Liver (tissue), 3 donors: ENCODE measurements around the gene HLA-DPB1.

ENCODE experiments used
- EGR1 ChIP-seq, 2 donors: IDR thresholded peaks; 2 replicates each; pipeline ENCODE4 v1.6.1; 2016 to 2018; ENCODE audit warnings: antibody characterized with exemption in 2 of 2, low read depth in 2 of 2
- GABPA ChIP-seq, 2 donors: IDR thresholded peaks in 1 of 2; conservative IDR thresholded peaks in 1 of 2; 2 replicates each; pipeline ENCODE4 v1.6.1; 2016; ENCODE audit warnings: antibody characterized with exemption in 2 of 2, mild to moderate bottlenecking in 1 of 2, moderate library complexity in 1 of 2
- JUND ChIP-seq, 2 donors: IDR thresholded peaks; 2 replicates each; pipeline ENCODE4 v1.6.1; 2016; ENCODE audit warnings: antibody characterized with exemption in 2 of 2
- RAD21 ChIP-seq, 2 donors: IDR thresholded peaks; 2 replicates each; pipeline ENCODE4 v1.6.1; 2016; ENCODE audit warnings: antibody characterized with exemption in 2 of 2, mild to moderate bottlenecking in 2 of 2
- TAF1 ChIP-seq: conservative IDR thresholded peaks from 2 replicates; pipeline ENCODE4 v1.6.1; 2016; ENCODE audit warnings: antibody characterized with exemption, mild to moderate bottlenecking
- TF ChIP-seq, protein P1 (sequence below): fragments of 150-350 bp; IDR thresholded peaks from 2 replicates; pipeline ENCODE4 v1.5.1; 2017; ENCODE audit warnings: improper control_type of control experiment, low read depth, low read length; ENCODE audit not compliant: missing input control
- TF ChIP-seq, protein P2 (sequence below): IDR thresholded peaks from 2 replicates; pipeline ENCODE4 v1.6.1; 2016; ENCODE audit warnings: antibody characterized with exemption, mild to moderate bottlenecking
- TF ChIP-seq, protein P3 (sequence below): IDR thresholded peaks from 2 replicates; pipeline ENCODE4 v1.6.1; 2016; ENCODE audit warnings: antibody characterized with exemption
- TF ChIP-seq, protein P4 (sequence below): IDR thresholded peaks from 2 replicates; pipeline ENCODE4 v1.6.1; 2016; ENCODE audit warnings: antibody characterized with exemption
- donor health status: healthy.
- donor health status: healthy.

DNA sequence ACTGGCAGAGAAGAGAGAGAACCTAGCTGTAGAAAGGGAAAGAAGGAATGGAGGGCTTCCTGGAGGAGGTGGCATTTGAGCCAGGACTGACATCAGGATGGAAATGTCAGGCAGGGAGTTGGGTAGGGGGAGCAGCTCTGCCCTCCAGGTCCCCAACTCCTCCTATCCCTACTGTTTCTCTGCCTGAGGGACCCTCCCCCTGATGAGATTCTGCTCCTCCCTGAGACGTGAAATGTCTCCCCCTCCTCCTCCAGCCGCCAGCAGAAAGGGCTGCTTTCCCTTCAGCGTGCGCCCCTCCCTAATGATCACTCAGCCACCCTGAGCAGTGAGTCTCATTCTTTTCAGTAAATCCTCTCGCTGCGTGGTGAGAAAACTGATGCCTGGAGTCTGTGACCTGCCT is 40.6 kb downstream of the HLA-DPB1 start:
- no peak for TF ChIP-seq TAF1
- TF ChIP-seq, protein P1, sequence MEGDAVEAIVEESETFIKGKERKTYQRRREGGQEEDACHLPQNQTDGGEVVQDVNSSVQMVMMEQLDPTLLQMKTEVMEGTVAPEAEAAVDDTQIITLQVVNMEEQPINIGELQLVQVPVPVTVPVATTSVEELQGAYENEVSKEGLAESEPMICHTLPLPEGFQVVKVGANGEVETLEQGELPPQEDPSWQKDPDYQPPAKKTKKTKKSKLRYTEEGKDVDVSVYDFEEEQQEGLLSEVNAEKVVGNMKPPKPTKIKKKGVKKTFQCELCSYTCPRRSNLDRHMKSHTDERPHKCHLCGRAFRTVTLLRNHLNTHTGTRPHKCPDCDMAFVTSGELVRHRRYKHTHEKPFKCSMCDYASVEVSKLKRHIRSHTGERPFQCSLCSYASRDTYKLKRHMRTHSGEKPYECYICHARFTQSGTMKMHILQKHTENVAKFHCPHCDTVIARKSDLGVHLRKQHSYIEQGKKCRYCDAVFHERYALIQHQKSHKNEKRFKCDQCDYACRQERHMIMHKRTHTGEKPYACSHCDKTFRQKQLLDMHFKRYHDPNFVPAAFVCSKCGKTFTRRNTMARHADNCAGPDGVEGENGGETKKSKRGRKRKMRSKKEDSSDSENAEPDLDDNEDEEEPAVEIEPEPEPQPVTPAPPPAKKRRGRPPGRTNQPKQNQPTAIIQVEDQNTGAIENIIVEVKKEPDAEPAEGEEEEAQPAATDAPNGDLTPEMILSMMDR: no peak
- no peak for TF ChIP-seq RAD21 (IDR thresholded peaks at IDR 0.05)
- TF ChIP-seq, protein P2, sequence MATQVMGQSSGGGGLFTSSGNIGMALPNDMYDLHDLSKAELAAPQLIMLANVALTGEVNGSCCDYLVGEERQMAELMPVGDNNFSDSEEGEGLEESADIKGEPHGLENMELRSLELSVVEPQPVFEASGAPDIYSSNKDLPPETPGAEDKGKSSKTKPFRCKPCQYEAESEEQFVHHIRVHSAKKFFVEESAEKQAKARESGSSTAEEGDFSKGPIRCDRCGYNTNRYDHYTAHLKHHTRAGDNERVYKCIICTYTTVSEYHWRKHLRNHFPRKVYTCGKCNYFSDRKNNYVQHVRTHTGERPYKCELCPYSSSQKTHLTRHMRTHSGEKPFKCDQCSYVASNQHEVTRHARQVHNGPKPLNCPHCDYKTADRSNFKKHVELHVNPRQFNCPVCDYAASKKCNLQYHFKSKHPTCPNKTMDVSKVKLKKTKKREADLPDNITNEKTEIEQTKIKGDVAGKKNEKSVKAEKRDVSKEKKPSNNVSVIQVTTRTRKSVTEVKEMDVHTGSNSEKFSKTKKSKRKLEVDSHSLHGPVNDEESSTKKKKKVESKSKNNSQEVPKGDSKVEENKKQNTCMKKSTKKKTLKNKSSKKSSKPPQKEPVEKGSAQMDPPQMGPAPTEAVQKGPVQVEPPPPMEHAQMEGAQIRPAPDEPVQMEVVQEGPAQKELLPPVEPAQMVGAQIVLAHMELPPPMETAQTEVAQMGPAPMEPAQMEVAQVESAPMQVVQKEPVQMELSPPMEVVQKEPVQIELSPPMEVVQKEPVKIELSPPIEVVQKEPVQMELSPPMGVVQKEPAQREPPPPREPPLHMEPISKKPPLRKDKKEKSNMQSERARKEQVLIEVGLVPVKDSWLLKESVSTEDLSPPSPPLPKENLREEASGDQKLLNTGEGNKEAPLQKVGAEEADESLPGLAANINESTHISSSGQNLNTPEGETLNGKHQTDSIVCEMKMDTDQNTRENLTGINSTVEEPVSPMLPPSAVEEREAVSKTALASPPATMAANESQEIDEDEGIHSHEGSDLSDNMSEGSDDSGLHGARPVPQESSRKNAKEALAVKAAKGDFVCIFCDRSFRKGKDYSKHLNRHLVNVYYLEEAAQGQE: no peak
- no peak for TF ChIP-seq JUND (IDR thresholded peaks at IDR 0.05)
- TF ChIP-seq GABPA (IDR thresholded peaks at IDR 0.05 in 1 of 2, conservative IDR thresholded peaks at IDR 0.05 in 1 of 2): no peak
- no peak for TF ChIP-seq EGR1 (IDR thresholded peaks at IDR 0.05; ENCODE audit: low read depth in 2 of 2)
- TF ChIP-seq, protein P3, sequence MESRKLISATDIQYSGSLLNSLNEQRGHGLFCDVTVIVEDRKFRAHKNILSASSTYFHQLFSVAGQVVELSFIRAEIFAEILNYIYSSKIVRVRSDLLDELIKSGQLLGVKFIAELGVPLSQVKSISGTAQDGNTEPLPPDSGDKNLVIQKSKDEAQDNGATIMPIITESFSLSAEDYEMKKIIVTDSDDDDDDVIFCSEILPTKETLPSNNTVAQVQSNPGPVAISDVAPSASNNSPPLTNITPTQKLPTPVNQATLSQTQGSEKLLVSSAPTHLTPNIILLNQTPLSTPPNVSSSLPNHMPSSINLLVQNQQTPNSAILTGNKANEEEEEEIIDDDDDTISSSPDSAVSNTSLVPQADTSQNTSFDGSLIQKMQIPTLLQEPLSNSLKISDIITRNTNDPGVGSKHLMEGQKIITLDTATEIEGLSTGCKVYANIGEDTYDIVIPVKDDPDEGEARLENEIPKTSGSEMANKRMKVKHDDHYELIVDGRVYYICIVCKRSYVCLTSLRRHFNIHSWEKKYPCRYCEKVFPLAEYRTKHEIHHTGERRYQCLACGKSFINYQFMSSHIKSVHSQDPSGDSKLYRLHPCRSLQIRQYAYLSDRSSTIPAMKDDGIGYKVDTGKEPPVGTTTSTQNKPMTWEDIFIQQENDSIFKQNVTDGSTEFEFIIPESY: no peak
- TF ChIP-seq, protein P4, sequence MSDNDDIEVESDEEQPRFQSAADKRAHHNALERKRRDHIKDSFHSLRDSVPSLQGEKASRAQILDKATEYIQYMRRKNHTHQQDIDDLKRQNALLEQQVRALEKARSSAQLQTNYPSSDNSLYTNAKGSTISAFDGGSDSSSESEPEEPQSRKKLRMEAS: no peak
